Ishikawa (cell line): Measurements from ENCODE around the gene CNTNAP2.

Experiments
- CEBPB ChIP-seq: IDR thresholded peaks from 2 replicates; pipeline ENCODE4 v1.6.1; 2012
- CREB1 ChIP-seq: IDR thresholded peaks from 2 replicates; pipeline ENCODE4 v1.6.1; 2012; ENCODE audit warnings: low read depth
- EGR1 ChIP-seq: IDR thresholded peaks from 2 replicates; pipeline ENCODE4 v1.6.1; 2012
- EP300 ChIP-seq: IDR thresholded peaks from 2 replicates; pipeline ENCODE4 v1.6.1; 2012; ENCODE audit warnings: borderline replicate concordance
- FOXM1 ChIP-seq: IDR thresholded peaks from 2 replicates; pipeline ENCODE4 v1.6.1; 2012; ENCODE audit warnings: low read depth, borderline replicate concordance
- NFIC ChIP-seq: IDR thresholded peaks from 2 replicates; pipeline ENCODE4 v1.6.1; 2012
- RAD21 ChIP-seq: IDR thresholded peaks from 2 replicates; pipeline ENCODE4 v1.6.1; 2012; ENCODE audit warnings: low read depth
- REST ChIP-seq: IDR thresholded peaks from 2 replicates; pipeline ENCODE4 v1.6.1; 2012; ENCODE audit warnings: low read depth, mild to moderate bottlenecking
- TAF1 ChIP-seq: IDR thresholded peaks from 2 replicates; pipeline ENCODE4 v1.6.1; 2012; ENCODE audit warnings: low read depth, mild to moderate bottlenecking
- TCF12 ChIP-seq: IDR thresholded peaks from 2 replicates; pipeline ENCODE4 v1.6.1; 2012; ENCODE audit warnings: low read depth
- TEAD4 ChIP-seq: IDR thresholded peaks from 2 replicates; pipeline ENCODE4 v1.6.1; 2012
- YY1 ChIP-seq: IDR thresholded peaks from 2 replicates; pipeline ENCODE4 v1.6.1; 2012; ENCODE audit warnings: low read depth
- ZBTB7A ChIP-seq: IDR thresholded peaks from 2 replicates; pipeline ENCODE4 v1.6.1; 2012; ENCODE audit warnings: low read depth
- TF ChIP-seq, protein P1 (sequence below): IDR thresholded peaks from 2 replicates; pipeline ENCODE4 v1.6.1; 2012
- TF ChIP-seq, protein P2 (sequence below): IDR thresholded peaks from 2 replicates; pipeline ENCODE4 v1.6.1; 2012

CNTNAP2 gene

GRCh38 chr7:148398844-148399365 lies 2282.3 kb downstream of the CNTNAP2 start:
- TF ChIP-seq NFIC (no peak), YY1 (no peak), CREB1 (no peak)

DNA sequence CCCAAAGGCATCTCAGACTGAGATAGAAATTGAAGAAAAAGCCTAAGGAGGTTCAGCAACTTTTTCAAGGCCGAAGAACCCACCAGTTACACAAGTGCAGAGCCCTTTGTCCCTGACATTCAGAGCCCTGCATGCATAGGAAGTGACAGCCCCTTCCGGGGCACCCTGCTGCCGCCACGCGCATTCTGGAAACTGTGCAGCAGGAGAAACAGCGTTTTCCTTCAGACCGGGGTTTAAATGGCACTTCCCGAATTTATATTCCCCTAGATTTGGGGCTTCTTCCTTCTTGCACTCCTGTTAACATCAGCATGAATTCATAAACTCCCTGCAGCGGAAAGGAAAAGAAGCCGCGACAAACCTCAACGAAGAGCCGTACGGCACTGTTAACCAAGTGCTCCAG lies 2283.5 kb downstream of the CNTNAP2 start:
- TF ChIP-seq NFIC (no peak), TEAD4 (no peak), RAD21 (no peak), REST (no peak), ZBTB7A (no peak), EGR1 (no peak), YY1 (no peak), EP300 (no peak)
- TF ChIP-seq, protein P1, sequence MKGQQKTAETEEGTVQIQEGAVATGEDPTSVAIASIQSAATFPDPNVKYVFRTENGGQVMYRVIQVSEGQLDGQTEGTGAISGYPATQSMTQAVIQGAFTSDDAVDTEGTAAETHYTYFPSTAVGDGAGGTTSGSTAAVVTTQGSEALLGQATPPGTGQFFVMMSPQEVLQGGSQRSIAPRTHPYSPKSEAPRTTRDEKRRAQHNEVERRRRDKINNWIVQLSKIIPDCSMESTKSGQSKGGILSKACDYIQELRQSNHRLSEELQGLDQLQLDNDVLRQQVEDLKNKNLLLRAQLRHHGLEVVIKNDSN, result no peak

- TF ChIP-seq TAF1 (no peak), CEBPB (no peak), TEAD4 (no peak), EGR1 (no peak), RAD21 (no peak), FOXM1 (no peak), YY1 (no peak), CREB1 (no peak), NFIC (no peak), REST (no peak), EP300 (no peak)
- TF ChIP-seq, protein P2, sequence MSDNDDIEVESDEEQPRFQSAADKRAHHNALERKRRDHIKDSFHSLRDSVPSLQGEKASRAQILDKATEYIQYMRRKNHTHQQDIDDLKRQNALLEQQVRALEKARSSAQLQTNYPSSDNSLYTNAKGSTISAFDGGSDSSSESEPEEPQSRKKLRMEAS, result no peak
- TF ChIP-seq, protein P1, result no peak
Observed at GRCh38 chr7:148402159-148402558, 2285.6 kb downstream of the CNTNAP2 start.

- TF ChIP-seq YY1, result no peak
- no peak for TF ChIP-seq TCF12
- no peak for TF ChIP-seq FOXM1
- no peak for TF ChIP-seq TEAD4
- no peak for TF ChIP-seq EP300
- no peak for TF ChIP-seq CREB1
- TF ChIP-seq, protein P2, result no peak
- no peak for TF ChIP-seq TAF1
- TF ChIP-seq ZBTB7A, result no peak
- no peak for TF ChIP-seq REST
- TF ChIP-seq, protein P1, result no peak
- TF ChIP-seq NFIC, result no peak
- no peak for TF ChIP-seq EGR1
Observed at GRCh38 chr7:148403466-148403993, 2286.9 kb downstream of the CNTNAP2 start.
